PC-9 (cell line): ENCODE measurements around the gene CNNM3.

ENCODE experiments used
- CTCF ChIP-seq: fragments of 200-600 bp; sonication (generic); conservative IDR thresholded peaks from 2 replicates; pipeline ENCODE4 v1.6.1; 2017; ENCODE audit warnings: mixed run types, antibody characterized with exemption, mild to moderate bottlenecking, moderate library complexity
- EZH2 ChIP-seq: fragments of 200-600 bp; sonication (generic); IDR thresholded peaks from 2 replicates; pipeline ENCODE4 v1.8.0; 2017; ENCODE audit warnings: antibody characterized with exemption, low read depth

GRCh38 chr2:96819128-96819875, 3.2 kb downstream of the CNNM3 start:
- TF ChIP-seq CTCF: no peak
- TF ChIP-seq EZH2: no peak
